Measurements from ENCODE around the gene RASAL3. TPM values are rescaled to one million over a fixed set of nuclear protein-coding genes. Genes with fewer than 3 reads are reported as not detected.

RASAL3 gene
- total RNA-seq (2022; extraction: Qiagen RNA extraction) = 0.03 to 0.16 TPM in 2 of 5 replicates, not detected in the others

DNA sequence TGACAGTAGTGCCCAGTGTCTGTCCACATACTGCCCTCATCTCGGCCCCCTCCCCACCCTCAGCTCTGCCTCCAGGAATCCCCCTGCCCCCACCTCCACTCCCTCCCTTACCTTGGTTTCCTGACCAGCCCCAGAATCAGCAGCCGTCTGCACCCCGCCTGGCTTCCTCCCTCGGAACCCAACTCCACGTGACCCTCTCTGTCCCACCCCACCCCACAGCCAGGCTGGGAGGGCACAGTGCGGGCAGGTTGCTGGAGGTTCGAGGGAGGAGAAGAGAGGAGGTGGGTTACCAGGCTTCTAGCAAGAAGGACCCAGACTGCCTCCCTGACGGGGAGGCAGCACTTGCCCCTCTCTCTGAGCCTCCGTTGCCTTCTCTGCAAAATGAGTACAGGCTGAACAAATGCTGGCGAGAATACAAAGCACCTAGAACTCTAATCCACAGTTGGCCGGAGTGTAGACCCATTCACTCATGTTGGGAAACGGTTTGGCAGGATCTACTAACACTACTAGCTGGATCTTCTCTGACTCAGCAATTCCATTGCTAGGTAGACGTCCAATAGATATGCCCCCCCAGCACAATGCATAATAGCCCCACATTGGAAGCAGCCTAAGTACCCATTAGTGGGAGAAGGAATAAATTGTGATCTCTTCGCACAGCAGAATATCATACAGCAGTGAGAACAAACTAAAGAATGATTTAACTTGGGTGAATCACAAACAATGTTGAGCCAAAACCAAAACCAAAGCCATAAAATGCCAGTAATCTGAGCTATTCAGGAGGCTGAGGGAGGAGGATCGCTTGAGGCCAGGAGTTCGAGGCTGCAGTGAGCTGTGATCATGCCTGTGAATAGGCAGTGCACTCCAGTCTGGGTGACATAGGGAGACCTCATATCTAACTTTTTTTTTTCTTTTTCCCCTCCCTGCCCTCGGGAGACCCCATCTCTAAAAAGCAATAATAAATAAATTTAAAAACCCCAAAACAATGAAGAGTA lies at the start of gene RASAL3:
Gene RASAL3 (minus strand): TSS at position 151 of the 992 bp plus-strand sequence. CDS start 186 bp downstream, outside the sequence.

GRCh38 chr19:15508035-15508710 lies 43.8 kb upstream of the RASAL3 start, which contains the start of gene CYP4F22:
TSS of gene CYP4F22 (plus strand) at chr19:15508525. CDS start at chr19:15525337, 16,812 bp downstream.

GRCh38 chr19:15479391-15480345 lies 15.3 kb upstream of the RASAL3 start, which contains the start of gene PGLYRP2:
TSS of gene PGLYRP2 (minus strand) at chr19:15479501. CDS start at chr19:15479371, 130 bp downstream.

DNA sequence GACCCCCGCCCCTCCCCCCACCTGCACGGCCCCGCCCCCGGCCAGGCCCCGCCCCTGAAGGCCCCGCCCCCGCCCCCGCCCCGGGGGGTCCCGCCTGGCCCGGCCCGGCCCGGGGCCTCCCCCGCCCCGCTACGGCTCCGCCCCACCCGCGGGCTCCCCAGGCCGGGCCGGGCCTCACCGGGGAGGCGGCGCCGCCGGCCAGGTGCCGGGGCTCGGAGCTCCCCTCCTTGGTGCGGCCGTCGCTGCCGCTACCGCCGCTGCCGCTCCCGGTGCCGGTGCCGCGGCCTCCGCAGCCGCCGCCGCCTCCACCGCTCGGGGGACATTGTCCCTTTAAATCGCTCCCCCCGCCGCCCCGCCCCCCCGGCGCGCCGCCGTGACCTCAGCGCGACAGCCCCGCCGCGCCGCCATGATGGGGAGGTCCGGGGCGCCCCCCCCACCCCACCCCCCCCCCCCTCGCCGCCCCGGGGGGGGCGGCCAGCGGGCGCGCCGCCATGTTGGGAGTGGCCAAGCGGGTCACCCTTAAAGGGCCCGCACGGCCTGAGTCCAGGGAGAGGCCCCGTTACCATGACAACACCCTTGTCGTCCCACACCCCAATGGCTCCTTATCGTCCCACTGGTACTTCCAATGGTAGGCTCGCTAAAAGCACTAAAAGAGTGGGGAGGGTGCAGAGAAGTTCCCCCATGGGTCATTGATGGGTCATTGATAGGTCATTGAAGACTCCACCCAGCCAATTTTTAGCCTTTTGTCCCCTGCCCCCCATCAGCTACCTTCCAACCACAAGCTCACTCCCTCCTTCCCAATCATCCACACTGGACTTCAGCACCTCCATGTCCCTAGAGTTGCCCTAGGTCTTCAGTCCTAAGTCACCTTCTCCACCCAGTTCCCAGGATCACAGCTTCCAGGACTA lies 14.5 kb downstream of the RASAL3 start, which contains the start of gene WIZ:
Gene WIZ (minus strand): TSS at position 337 of the 908 bp plus-strand sequence. CDS start 1,649 bp downstream, outside the sequence.

DNA sequence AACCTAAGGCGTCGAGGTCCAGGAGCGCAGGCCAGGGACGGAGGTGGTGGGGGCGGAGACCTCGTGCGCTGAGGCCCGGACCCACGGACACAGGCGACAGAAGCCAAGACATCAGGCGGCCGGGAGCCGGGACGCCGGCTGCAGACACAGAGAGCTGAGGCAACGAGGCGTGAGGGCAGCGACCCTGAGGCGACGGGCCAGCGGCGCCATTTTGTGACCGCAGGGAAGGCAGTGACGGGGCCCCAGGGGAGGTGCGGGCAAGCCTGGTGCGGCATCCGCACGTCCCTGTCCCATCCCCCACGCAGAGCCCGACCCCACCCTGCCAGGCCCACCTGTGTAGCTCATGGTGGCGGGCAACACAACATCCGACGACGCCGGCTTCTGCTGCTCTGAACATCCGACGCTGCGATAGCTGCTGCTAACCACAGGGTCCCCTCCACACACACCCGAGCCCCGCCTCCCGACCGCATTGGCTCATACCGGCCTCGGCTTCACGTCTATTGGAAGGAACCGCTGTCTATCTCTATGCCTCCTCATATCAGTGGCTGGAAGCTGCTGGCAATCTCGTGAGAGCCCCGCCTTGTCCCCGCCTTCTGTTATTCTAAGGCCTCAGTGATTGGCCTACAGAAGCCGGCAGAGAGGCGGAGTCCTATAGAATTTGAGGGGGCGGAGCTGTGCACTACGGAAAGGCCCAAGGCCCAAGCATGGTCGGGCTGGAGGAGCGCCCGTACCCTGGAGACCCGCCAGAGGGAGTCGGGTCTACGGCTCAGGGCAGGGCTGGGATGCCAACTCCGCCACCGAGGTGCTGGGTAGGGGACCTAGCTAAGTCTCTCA lies 45.5 kb downstream of the RASAL3 start, which contains the start of gene AKAP8L:
Gene AKAP8L (minus strand): TSS at position 410 of the 834 bp plus-strand sequence. CDS start 65 bp downstream, at position 345.

Other genes starting within 250 kb of the RASAL3 start
- gene EPHX3, start 232.1 kb downstream of the RASAL3 start, total RNA-seq (2022; extraction: Qiagen RNA extraction) = 0.05 to 0.09 TPM (median 0.06 TPM) in 4 of 5 replicates, not detected in the other
- gene BRD4, start 132.0 kb downstream of the RASAL3 start, total RNA-seq (2022; extraction: Qiagen RNA extraction) = 24.6 to 27.4 TPM (median 26.5 TPM) in 5 replicates
- 15.4 to 17.9 TPM (median 16.3 TPM) in 5 replicates for gene AKAP8, start 84.8 kb downstream of the RASAL3 start, total RNA-seq (2022; extraction: Qiagen RNA extraction)
- gene AKAP8L, start 45.6 kb downstream of the RASAL3 start, total RNA-seq (2022; extraction: Qiagen RNA extraction) = 35.0 to 40.5 TPM (median 38.1 TPM) in 5 replicates
- 16.2 to 23.9 TPM (median 23.4 TPM) in 5 replicates for gene WIZ, start 14.6 kb downstream of the RASAL3 start, total RNA-seq (2022; extraction: Qiagen RNA extraction)
- gene PGLYRP2, start 15.0 kb upstream of the RASAL3 start, total RNA-seq (2022; extraction: Qiagen RNA extraction) = 0.03 TPM in 1 of 5 replicates, not detected in the others
- gene CYP4F22, start 44.0 kb upstream of the RASAL3 start, total RNA-seq (2022; extraction: Qiagen RNA extraction) = 0.31 to 0.50 TPM (median 0.44 TPM) in 5 replicates
- gene CYP4F8, start 150.7 kb upstream of the RASAL3 start, total RNA-seq (2022; extraction: Qiagen RNA extraction) = not detected in 5 replicates
- 2.8 to 4.4 TPM (median 3.5 TPM) in 5 replicates for gene CYP4F3, start 176.4 kb upstream of the RASAL3 start, total RNA-seq (2022; extraction: Qiagen RNA extraction)
- gene CYP4F12, start 208.5 kb upstream of the RASAL3 start, total RNA-seq (2022; extraction: Qiagen RNA extraction) = 2.0 to 2.8 TPM (median 2.5 TPM) in 5 replicates

All from A549 treated with AZD2906 at 1 μM for 4 hours (cell line).